PC-3 (cell line): ENCODE data around the gene SPHK1. TPM values are rescaled to one million over a fixed set of nuclear protein-coding genes. Genes with fewer than 3 reads are reported as not detected.
"Not testable (repeated sequence)": the region's sequence is repeated elsewhere in the genome, so short reads cannot be mapped to it uniquely, and the experiment has no call there.

ENCODE experiments used
- ATAC-seq: fragments of 200-7000 bp; cut with Tn5 transposase; 2 replicates; pipeline ENCODE4 v1.9.1; 2020; ENCODE audit warnings: mild to moderate bottlenecking, moderate library complexity
- BruUV-seq: library from RNA; stranded (reverse); fragments of 400-500 nt; replicated peaks from 2 replicates; lab custom pipeline; 2021; lab: Mats Ljungman, UMichigan
- CTCF ChIA-PET: fragments of 300-600 bp; sonication (Branson Sonifier 250); formaldehyde crosslinking; loops from one replicate; lab custom pipeline; 2022; ENCODE audit warnings: antibody characterized with exemption; lab: Charles Lee
- POLR2A ChIA-PET: fragments of 300-600 bp; sonication (Branson Sonifier 250); formaldehyde crosslinking; loops from one replicate; lab custom pipeline; 2022; ENCODE audit warnings: antibody characterized with exemption; ENCODE audit not compliant: unreplicated experiment; lab: Charles Lee
- DNase-seq: peaks from one replicate; pipeline ENCODE4 v3.0.0-alpha.2; 2015
- H2AFZ ChIP-seq: fragments of 300-600 bp; sonication (generic); 2 replicates; pipeline ENCODE4 v1.6.0; 2016; ENCODE audit warnings: antibody characterized with exemption, low read length
- H3F3A ChIP-seq: fragments of 300-600 bp; sonication (generic); one replicate; pipeline ENCODE4 v1.6.0; 2017; ENCODE audit warnings: antibody characterized with exemption, low read length, control low read depth, mild to moderate bottlenecking; ENCODE audit not compliant: unreplicated experiment
- H3K27ac ChIP-seq: fragments of 300-600 bp; sonication (generic); 2 replicates; pipeline ENCODE4 v1.5.1; 2016; ENCODE audit warnings: mild to moderate bottlenecking, low read length
- H3K27me3 ChIP-seq: fragments of 300-600 bp; sonication (generic); 2 replicates; pipeline ENCODE4 v1.6.1; 2016; ENCODE audit warnings: low read length, mixed read lengths
- H3K36me3 ChIP-seq: fragments of 300-600 bp; sonication (generic); 2 replicates; pipeline ENCODE4 v1.6.1; 2016; ENCODE audit warnings: low read depth, mixed run types, low read length, mixed read lengths
- H3K4me1 ChIP-seq: fragments of 300-600 bp; sonication (generic); 2 replicates; pipeline ENCODE4 v1.5.1; 2016; ENCODE audit warnings: low read length; ENCODE audit not compliant: insufficient read depth
- H3K4me2 ChIP-seq: fragments of 300-600 bp; sonication (generic); 2 replicates; pipeline ENCODE4 v1.6.0; 2016; ENCODE audit warnings: low read length
- H3K4me3 ChIP-seq: fragments of 300-600 bp; sonication (generic); 2 replicates; pipeline ENCODE4 v1.5.1; 2016; ENCODE audit warnings: mild to moderate bottlenecking, low read length, mixed read lengths
- H3K79me2 ChIP-seq: fragments of 300-600 bp; sonication (generic); 2 replicates; pipeline ENCODE4 v1.6.1; 2017; ENCODE audit warnings: low read length, mixed read lengths
- H3K9ac ChIP-seq: fragments of 300-600 bp; sonication (generic); 2 replicates; pipeline ENCODE4 v1.6.0; 2016; ENCODE audit warnings: mild to moderate bottlenecking, low read length
- H3K9me2 ChIP-seq: fragments of 300-600 bp; sonication (generic); replicated peaks from 2 replicates; pipeline ENCODE4 v1.6.1; 2016; ENCODE audit warnings: mixed run types, low read length, mixed read lengths
- H3K9me3 ChIP-seq: fragments of 300-600 bp; sonication (generic); 2 replicates; pipeline ENCODE4 v1.6.1; 2016; ENCODE audit warnings: low read length, mixed read lengths
- H4K20me1 ChIP-seq: fragments of 300-600 bp; sonication (generic); 2 replicates; pipeline ENCODE4 v1.6.1; 2016; ENCODE audit warnings: low read length, mixed read lengths
- CTCF ChIP-seq: fragments of 300-600 bp; sonication (generic); conservative IDR thresholded peaks from 2 replicates; pipeline ENCODE4 v1.5.1; 2017; ENCODE audit warnings: antibody characterized with exemption, low read depth, mild to moderate bottlenecking, low read length
- EZH2 ChIP-seq: fragments of 300-600 bp; sonication (generic); IDR thresholded peaks from one replicate; pipeline ENCODE4 v1.6.1; 2017; ENCODE audit warnings: antibody characterized with exemption, mild to moderate bottlenecking, low read length; ENCODE audit not compliant: unreplicated experiment
- EZH2phosphoT487 ChIP-seq: fragments of 300-600 bp; sonication (generic); IDR thresholded peaks from 2 replicates; pipeline ENCODE4 v1.6.1; 2018; ENCODE audit warnings: mild to moderate bottlenecking, antibody characterized with exemption, low read length, borderline replicate concordance
- intact Hi-C: fragments of 100-400 bp; cut with micrococcal nuclease; formaldehyde crosslinking; loops from 2 replicates; pipeline ENCODE4 v1.9.0; 2023
- total RNA-seq: library from RNA; depleted of rRNA; stranded (reverse); fragments of >200 nt; gene quantifications from 2 replicates; pipeline ENCODE4 v1.2.3, GENCODE V29; 2014

Gene SPHK1
- total RNA-seq, 1 experiment from 2014 or later: 54.2 TPM

- H3K4me1 ChIP-seq: peaks cover 18% of the 10 kb centered on the region
- no peaks in the 10 kb centered on the region for H4K20me1 ChIP-seq
- ATAC-seq (peak; percentile 5; the same call in 1 of the 2 replicates), DNase-seq (peak; percentile 44)
- H3K9me2 ChIP-seq: no peaks in the 10 kb centered on the region
- ChIA-PET CTCF (interaction anchor here (0.7 to 1.4 kb wide), 2 partner anchors 28 to 101 kb away, joined by 7 to 9 read pairs; partner anchors contain the start of gene SPHK1), POLR2A (interaction anchor here (0.5 kb wide), 1 partner anchor 520 kb away, joined by 5 read pairs; no protein-coding TSS in a partner anchor)
- H3K36me3 ChIP-seq: no peaks in the 10 kb centered on the region
- no TSS peak for BruUV-seq
- H3F3A ChIP-seq: no peaks in the 10 kb centered on the region
- intact Hi-C loops: no loop called here
- TF ChIP-seq CTCF (no peak), EZH2 (no peak), EZH2phosphoT487 (no peak)
- H3K9ac ChIP-seq: no peak overlapping the region
- peaks cover 14% of the 10 kb centered on the region for H3K79me2 ChIP-seq
- H3K4me2 ChIP-seq: 0 out of 2 replicates have a peak overlapping the region, but pooled peaks have one; percentile 14
- no peak overlapping the region for H3K27ac ChIP-seq
- H3K4me3 ChIP-seq: no peak overlapping the region
- no peaks in the 10 kb centered on the region for H3K27me3 ChIP-seq
- 0 out of 2 replicates have a peak overlapping the region, but pooled peaks have one; percentile 6 for H2AFZ ChIP-seq
- no peaks in the 10 kb centered on the region for H3K9me3 ChIP-seq
Observed at GRCh38 chr17:76356803-76357456, 27.5 kb upstream of the SPHK1 start.

- ATAC-seq: no peak
- no TSS peak for BruUV-seq
- CTCF ChIA-PET: no interaction called here
- no peaks in the 10 kb centered on the region for H4K20me1 ChIP-seq
- no peaks in the 10 kb centered on the region for H3K36me3 ChIP-seq
- no peak for DNase-seq
- H3K27ac ChIP-seq: no peak overlapping the region
- TF ChIP-seq EZH2phosphoT487 (no peak), EZH2 (no peak), CTCF (no peak)
- H3K4me2 ChIP-seq: no peak overlapping the region
- H3K9me3 ChIP-seq: no peaks in the 10 kb centered on the region
- no peak overlapping the region for H3K4me3 ChIP-seq
- H2AFZ ChIP-seq: 0 out of 2 replicates have a peak overlapping the region, but pooled peaks have one; percentile 6
- no peaks in the 10 kb centered on the region for H3F3A ChIP-seq
- intact Hi-C loops: no loop called here
- POLR2A ChIA-PET: no interaction called here
- no peaks in the 10 kb centered on the region for H3K27me3 ChIP-seq
- no peaks in the 10 kb centered on the region for H3K9me2 ChIP-seq
- peaks cover 7% of the 10 kb centered on the region for H3K79me2 ChIP-seq
- no peak overlapping the region for H3K9ac ChIP-seq
- peaks cover 13% of the 10 kb centered on the region for H3K4me1 ChIP-seq
Observed at GRCh38 chr17:76357597-76358158, 26.7 kb upstream of the SPHK1 start.

GRCh38 chr17:76359375-76359774 lies 25.0 kb upstream of the SPHK1 start:
- ATAC-seq: no peak
- CTCF ChIA-PET: no interaction called here
- Histone ChIP-seq H3K9me3 (no peaks in the 10 kb centered on the region), H3K79me2 (no peaks in the 10 kb centered on the region), H3K36me3 (no peaks in the 10 kb centered on the region), H2AFZ (no peak overlapping the region), H3K4me1 (peaks cover 12% of the 10 kb centered on the region), H3F3A (no peaks in the 10 kb centered on the region), H3K27ac (no peak overlapping the region), H3K9ac (no peak overlapping the region), H4K20me1 (no peaks in the 10 kb centered on the region), H3K27me3 (no peaks in the 10 kb centered on the region), H3K4me3 (no peak overlapping the region), H3K9me2 (no peaks in the 10 kb centered on the region), H3K4me2 (no peak overlapping the region)
- TF ChIP-seq CTCF: no peak
- no peak for TF ChIP-seq EZH2
- TF ChIP-seq EZH2phosphoT487: no peak
- DNase-seq: no peak
- intact Hi-C loops: no loop called here
- POLR2A ChIA-PET: no interaction called here
- BruUV-seq: no TSS peak

GRCh38 chr17:76359776-76360175 lies 24.6 kb upstream of the SPHK1 start:
- DNase-seq, H3K27me3 ChIP-seq, intact Hi-C loops, H3K36me3 ChIP-seq, H3K4me1 ChIP-seq, BruUV-seq, H3K4me2 ChIP-seq, H3K9me3 ChIP-seq, POLR2A ChIA-PET, H4K20me1 ChIP-seq, H3K9ac ChIP-seq, H2AFZ ChIP-seq, H3K4me3 ChIP-seq, H3K9me2 ChIP-seq, H3K27ac ChIP-seq, CTCF ChIA-PET, ATAC-seq, H3K79me2 ChIP-seq, H3F3A ChIP-seq: not testable (repeated sequence)
